SH-SY5Y (cell line): ENCODE data around the gene PIF1.

ENCODE experiments used
- GATA2 ChIP-seq: IDR thresholded peaks from 2 replicates; pipeline ENCODE4 v1.6.1; 2011; ENCODE audit warnings: mild to moderate bottlenecking, low read depth, low read length
- GATA3 ChIP-seq: IDR thresholded peaks from 2 replicates; pipeline ENCODE4 v1.6.1; 2011; ENCODE audit warnings: low read depth, mild to moderate bottlenecking, low read length, moderate library complexity

GRCh38 chr15:64781299-64781698 is 44.1 kb downstream of the PIF1 start:
- TF ChIP-seq GATA3 (no peak), GATA2 (no peak)
